HPDE6-E6E7 (cell line): ENCODE results near the gene PTH2R.
A peak's percentile ranks its signal among the peaks of the same experiment; 100 is the strongest.
"Not testable (repeated sequence)": the region's sequence is repeated elsewhere in the genome, so short reads cannot be mapped to it uniquely, and the experiment has no call there.

ENCODE experiments used
- DNase-seq: peaks from one replicate; pipeline ENCODE4 v3.0.0; 2011; ENCODE audit warnings: missing footprints; ENCODE audit errors: extremely low spot score

PTH2R gene

DNA sequence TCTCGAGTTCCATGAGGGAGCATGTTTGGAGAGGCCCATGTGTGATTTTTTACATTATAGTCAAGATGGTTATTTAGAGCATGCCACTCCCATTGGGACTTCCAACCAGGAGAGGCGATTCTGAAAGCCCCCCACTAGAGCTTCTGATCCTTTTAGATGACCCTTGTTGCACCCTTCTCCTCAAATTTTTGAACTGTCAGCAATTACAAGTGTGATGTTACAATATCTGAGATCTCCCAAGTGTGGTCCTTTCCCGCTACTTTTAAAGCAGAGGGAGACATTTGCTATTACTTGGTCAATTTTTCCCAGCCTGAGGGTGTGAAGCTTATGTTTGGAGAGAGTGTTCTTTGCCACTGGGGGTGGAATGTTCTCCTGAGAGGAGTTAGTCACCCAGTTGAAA, 16.7 kb upstream of the PTH2R start:
- no peak for DNase-seq

DNA sequence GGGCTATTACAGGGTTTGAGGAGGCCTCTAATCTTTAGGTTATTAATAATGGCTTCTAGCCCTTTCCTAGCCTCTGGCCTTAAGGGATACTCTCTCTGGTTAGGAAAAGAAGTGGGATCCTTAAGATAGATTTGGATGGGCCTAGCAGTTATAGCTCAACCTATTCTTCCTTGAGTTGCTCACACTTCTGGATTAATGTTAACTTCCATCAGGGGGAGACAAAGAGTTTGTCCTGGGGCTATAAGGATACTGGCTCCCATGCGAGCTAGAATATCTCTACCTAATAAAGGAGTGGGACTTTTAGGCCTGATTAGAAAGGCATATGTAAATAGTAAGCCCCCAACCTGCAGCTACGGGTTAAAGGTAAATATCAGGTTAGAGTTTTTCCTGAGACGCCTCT, 14.3 kb upstream of the PTH2R start:
- DNase-seq, result no peak

DNA sequence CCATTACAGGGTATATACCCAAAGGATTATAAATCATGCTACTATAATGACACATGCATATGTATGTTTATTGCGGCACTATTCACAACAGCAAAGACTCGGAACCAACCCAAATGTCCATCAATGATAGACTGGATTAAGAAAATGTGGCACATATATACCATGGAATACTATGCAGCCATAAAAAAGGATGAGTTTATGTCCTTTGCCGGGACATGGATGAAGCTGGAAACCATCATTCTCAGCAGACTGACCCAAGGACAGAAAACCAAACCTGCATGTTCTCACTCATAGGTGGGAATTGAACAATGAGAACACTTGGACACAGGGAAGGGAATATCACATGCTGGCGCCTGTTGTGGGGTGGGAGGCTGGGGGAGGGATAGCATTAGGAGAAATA, 9.8 kb upstream of the PTH2R start:
- not testable (repeated sequence) for DNase-seq

DNA sequence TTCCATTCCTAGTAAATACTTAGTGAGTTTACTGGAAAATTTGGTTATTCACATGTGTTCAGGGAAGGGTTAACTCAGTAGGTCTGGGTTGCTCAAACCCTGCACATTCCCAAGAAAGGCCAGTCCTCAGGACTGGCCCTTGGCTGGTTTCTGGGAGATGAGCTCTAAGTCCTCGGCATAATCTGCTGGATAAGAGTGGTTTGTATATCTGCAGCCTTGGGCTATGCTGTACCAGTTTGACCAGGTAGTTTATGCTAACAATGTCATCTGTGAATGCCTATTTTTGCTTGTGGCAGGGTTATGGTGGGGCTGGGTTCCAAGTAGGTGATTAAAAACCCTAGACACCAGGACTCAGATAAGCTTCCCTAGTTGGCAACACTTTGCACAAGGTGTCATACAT, 7.4 kb upstream of the PTH2R start:
- no peak for DNase-seq

DNA sequence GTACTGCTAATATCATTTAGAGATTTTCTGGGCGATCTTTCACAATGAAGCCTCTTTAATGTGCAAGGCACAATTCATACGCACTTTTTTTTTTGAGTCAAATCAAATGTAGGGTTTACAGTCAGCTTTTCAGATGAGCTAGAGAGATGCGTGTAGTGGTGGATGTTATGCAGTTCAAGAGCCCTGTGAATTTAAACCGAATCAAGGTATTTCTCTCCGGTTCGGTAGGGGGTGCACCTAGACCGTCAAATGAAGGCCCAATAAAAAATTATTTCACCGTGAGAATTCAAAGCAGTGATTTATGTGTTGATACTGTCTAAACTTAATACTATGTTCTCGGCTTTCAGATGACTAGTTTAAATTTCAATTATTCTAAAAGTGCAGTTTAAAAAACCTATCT, 1.1 kb downstream of the PTH2R start:
- DNase-seq, result peak; percentile 36

DNA sequence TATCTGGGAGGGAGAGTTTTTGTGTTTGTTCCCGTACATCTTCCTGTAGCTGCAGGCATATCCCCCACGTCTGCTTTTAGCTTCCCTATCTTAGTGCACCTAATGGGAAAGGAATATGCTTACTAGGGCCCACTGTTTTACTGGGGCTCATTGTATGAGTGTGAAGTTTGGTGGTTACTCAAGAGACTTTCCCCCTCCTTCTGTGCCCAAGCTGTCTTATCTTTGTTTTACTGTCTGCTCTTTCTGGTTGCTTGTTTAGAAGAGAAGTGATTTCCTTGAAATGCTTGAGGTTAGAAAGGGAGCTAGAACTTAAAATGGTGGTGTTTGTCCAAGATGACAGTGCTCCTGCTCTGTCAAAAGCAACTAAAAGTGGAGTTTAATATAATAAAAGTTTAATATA, 7.3 kb downstream of the PTH2R start:
- no peak for DNase-seq

DNA sequence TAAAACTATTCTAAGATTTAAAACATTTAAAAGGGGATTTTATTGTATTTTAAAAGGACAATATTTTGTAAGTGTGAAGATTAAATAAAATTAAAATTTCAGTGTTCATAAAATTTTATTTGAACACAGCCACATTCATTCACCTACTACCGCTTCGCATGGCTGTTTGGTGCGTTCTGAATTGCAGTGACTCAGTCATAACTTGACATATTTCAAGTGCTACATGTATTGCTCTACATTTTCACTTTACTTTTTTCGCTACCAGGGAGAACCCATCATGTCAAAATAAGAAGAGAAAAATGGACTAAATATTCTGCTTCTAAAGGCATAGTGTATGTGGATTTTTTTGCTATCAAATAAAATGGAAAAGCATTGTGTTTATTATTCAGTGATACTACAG, 8.7 kb downstream of the PTH2R start:
- no peak for DNase-seq

DNA sequence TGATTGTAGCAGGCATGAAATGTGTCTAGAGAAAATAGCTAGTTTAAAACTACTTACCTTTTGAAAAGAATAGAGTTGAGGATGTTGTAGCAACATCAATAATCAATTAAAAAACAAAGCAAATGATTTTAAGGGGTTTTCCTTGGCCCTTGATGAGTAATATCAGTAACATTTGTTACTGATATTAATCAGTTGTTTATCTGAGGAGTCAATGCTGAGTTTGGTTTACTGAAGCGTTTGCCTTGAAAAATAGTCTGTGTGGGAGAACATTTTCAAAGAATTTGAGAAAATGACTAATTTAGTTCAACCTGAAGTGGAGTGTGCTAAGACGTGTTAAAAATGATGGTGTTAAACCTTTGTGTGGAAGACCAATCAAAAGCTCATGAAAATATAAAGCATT, 9.3 kb downstream of the PTH2R start:
- DNase-seq, result no peak

DNA sequence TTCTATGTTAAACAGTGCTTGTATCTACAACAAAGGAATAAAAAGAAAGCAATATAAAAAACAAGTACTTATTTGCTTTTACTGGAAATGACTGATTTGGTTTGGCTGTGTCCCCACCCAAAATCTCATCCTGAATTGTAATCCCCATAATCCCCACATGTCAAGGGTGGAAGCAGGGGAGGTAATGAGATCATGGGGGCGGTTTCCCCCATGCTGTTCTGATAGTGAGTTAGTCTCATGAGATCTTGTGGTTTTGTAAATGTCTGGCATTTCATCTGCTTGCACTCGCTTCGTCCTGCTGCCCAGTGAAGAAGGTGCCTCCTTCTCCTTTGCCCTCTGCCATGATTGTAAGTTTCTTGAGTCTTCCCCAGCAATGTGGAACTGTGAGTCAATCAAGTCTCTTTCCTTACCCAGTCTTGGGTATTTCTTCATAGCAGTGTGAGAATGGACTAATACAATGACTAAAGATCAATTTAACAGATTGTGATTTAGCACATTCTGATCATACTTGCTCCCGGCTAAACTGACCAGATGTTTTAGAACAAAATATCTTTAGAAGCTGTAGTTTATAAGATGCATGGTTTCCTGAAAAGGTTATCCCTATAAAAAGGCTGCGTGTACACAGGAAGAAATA, 19.9 kb downstream of the PTH2R start:
- no peak for DNase-seq

DNA sequence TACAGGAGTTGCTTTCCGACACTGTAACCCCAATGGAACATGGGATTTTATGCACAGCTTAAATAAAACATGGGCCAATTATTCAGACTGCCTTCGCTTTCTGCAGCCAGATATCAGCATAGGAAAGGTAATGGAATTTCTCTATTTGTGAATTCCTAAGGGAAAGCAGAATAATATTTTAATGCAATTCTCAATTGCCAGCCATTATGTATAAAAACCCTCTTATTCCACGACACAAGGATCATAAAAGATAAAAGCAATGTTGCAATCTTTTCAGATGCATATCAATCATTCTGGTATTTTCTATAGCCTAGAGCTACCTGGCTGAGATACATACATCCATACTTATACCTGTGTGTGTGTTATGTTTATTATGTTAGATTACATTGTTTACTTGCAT, 31.2 kb downstream of the PTH2R start:
- no peak for DNase-seq

DNA sequence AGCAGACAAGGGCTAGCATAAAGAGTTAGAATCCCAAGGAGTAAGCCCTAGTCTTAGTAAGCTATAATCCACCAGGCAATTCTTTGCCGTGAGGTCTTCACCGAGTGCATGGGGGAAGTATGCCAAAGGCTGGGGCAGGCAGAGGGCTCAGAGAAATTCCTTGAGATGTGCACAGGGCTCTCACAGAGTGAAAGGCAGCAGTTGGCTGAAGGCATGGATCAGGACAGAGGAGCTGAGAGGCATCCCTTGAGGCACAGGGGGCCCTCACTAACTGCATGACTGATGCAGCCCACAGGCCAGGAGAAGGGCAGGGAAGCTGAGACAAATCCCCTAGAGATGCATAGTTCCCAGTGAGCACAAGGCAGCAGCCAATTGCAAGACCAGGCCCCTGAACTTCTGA, 34.1 kb downstream of the PTH2R start:
- DNase-seq, result no peak

DNA sequence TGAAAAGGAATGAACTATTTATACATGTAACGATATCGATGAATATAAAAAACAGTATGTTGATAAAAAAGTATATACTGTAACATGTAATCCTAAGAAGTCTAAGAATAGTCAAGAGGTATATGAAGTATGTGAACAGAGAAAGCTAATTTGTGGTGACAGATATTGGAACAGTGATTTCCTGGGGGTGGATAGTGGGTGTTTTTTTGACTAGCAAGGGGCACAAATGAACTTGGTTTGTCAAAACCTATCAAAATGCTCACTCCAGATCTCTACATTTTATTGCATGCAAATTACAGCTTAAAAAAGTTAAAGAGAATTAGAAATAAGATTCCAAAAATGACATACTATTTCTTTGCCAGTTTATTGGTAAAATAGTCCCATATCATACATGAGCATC, 35.4 kb downstream of the PTH2R start:
- no peak for DNase-seq

DNA sequence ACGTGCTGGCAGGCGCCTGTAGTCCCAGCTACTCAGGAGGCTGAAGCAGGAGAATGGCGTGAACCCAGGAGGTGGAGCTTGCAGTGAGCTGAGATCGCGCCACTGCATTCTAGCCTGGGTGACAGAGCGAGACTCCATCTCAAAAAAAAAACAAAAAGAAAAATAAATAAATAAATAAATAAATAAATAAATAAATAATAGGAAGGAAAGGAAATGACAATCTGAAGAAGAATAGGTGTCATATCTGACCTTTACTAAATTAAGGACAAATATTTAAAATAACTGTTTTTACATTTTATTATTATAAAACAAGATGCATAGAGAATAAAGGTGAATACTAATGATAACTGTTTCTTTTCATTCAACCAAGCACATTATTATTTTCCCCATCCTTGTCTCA, 40.9 kb downstream of the PTH2R start:
- not testable (repeated sequence) for DNase-seq

DNA sequence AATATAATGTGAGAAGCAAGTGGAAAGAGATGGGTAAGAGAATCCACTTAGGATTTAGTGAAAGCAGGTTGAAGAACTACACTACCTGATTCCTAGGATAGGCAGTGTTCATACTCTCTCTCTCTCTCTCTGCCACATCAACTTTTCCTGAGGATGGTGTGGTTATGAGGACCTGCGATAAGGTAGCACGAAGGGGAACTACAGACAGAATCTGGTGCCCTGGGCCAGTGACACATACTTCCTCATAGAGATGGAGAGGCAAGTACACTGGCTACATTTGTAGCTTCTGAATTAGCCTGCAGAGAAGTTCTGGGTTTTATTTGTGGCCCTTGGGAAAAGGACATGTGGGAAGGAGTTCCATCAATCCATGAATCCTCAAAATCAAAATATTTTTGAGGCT, 44.5 kb downstream of the PTH2R start:
- no peak for DNase-seq

DNA sequence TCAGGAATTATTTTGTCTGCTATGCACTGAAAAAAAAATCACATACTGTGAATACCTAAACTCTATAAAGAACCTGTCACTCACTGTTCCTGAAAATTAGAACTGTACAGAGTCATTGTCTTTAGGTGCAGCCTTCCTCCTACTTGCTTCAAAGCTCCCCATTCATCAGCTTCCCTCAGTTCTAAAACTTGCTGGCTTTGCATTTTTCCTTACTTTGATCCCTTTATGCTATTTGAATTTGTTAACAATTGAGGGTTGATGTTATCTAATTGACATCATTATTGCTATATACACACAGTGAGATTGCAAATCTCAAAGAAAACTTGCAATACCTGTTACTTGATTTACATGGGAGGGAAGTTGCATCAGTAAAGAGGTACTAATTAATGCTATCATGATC, 48.3 kb downstream of the PTH2R start:
- DNase-seq, result no peak

DNA sequence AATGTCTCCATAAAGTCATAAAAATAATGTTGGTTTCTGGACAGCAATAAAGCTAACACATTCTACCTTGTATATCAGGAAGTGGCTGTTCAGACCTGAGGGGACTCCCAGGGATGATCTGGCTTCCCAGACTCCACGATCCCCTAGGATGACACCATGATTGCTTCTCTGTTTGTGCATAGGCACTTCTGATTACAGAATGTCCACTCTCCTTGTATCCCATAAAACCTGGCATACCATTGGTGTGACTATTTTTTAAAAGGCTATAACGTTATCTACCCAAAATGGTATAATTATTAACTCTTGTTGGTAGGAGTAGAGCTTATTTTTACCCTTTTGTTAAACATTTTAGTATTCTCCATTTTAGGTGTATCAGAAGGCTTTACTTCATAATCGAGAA, 57.1 kb downstream of the PTH2R start:
- DNase-seq, result no peak

DNA sequence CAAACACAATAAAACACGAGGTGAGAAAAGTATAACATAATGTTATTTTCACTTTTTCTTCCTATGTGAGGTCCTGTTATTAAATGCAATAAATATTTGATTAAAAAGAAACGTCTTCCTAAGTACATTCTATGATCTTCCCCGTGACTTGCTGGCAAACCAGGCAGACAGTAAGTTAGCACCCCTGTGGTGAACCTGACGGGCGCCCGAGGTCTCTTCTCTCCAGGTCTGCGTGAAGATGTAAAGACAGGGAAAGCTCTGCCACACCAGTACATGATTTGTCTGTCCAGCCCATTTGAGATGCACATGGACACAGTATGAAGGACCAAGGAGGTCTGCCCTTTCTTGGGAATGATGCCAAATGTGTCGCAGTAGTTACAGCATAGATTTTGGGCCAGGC, 57.6 kb downstream of the PTH2R start:
- DNase-seq, result no peak

DNA sequence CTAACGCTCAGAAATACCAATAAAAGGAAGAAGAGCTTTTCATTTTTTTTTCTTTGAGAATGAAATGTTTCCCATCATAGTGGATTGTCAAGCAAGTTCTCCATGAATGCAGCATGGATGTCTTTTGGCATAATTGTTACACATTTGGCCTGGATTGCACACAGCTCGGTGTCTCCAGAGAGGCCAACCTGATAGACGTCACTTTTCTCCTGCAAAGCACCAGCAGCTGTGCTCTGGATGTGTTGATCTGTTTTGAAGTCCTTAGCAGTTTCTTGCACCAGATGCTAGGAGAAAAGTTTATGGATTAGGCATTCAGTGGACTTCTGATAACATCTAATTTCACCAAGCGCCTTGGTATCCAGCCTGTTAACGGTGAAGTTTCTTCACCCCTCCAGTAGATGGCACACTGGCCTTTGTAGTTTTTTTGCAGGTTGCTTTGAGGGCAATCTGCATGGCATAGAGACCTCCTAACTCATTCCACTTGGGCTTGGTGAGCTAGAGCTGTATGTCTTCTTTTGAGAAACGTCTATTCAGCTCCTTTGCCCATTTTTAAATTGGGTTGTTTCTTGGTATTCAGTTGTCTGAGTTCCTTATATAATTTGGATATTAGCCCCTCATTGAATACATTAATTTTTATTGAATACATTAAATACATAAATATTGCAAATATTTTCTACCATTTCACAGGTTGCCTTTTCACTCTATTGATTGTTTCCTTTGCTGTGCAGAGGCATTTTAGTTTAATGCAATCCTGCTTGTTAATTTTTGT, 59.7 kb downstream of the PTH2R start:
- peak; percentile 12 for DNase-seq

DNA sequence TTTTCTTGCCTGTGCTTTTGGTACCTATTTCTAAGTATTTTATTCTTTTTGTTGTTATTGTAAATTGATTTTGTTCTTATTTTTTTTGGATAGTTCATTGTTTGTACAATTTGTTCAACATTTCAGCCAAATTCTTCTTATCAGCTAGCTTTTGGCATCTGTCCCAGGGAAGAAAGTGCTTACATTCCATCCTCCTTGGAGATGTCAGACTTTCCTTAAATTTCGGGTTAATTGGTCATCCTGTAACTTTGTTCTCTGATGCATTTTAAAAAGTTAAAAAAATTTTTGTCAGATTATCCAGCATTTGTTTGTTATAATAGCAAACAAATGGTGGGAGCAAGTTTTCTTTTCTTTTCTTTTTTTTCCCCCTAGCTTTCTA, 60.3 kb downstream of the PTH2R start:
- DNase-seq, result no peak

DNA sequence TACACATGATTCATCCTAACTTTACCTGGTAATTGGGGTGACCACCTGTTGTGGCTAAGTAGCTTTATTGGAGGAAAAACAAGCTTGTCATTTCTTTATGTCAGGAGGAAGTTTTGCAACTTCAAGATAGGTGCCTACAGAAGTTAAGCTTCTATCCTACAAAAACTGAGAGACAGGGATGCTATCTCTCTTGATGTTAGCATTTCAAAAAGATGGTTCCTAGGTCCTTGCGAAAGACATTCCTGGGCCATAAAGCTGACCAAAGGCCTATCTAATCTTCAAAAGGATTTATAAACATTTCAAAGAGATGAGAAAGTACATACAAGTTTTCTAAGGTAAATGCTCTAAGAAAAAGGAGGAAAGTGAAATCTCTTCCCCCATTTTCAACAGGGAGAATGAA, 61.0 kb downstream of the PTH2R start:
- no peak for DNase-seq

DNA sequence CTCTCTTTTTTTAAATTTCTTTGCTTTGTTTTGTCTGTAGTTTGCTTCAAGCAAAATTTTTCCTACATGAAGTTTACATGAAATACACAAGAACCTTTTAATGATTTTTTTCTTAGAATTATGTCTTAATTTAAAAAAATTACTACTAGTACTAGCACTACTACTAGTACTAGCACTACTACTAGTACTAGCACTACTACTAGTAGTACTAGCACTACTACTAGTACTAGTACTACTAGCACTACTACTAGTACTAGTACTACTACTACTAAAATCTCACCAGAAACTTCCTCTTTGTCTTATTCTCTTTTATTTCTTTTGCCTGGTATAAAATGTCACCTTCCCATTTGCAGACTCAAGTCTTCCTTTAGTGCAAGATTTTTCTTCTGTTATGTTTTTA, 71.1 kb downstream of the PTH2R start:
- DNase-seq, result no peak

DNA sequence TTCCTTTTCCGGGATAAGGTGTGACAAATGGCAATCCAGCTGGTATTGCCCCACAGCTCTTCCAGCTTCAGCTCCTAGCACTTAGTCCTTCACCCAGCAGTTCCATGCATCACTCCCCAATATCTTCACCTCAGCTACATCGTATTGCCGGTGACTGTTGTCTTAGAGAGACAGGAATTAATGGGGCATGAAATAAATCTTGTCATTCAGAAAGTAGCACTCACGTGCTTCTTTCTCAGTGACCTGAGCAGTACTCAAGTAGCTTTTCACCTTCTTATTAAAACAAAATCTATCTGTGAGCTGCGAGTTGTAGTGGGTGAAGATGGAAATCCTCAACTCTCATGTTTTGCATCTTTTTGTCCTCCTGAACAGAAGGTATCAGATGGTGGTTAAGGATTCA, 72.8 kb downstream of the PTH2R start:
- no peak for DNase-seq

DNA sequence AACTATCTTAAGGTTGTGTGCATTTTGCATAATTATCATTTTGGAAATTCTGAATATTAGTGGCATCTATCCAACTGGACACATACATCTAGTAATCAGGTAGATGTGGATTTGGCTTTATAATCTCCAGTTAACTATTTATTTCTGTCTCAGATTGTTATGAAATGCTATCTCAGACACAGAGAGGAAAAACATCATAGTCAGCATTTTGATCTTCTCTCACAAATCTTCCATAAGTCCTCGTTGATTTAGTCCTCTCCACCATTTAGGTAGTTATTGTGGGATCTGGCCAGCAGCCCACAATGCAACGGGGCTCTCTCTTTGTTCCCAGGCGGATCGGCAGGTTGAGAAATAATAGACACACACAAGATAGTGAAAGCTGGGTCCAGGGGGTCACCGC, 75.4 kb downstream of the PTH2R start:
- not testable (repeated sequence) for DNase-seq
